Right cardiac atrium (tissue), 5 donors: ENCODE results near the gene RAMP3. TPM values are rescaled to one million over a fixed set of nuclear protein-coding genes. Genes with fewer than 3 reads are reported as not detected.

Experiments used
- ATAC-seq, 2 donors: fragments of 200-7000 bp; cut with Tn5 transposase; one replicate each; pipeline versions ENCODE4 v1.8.0 to v1.9.1; 2020; ENCODE audit warnings: moderate library complexity in 2 of 2, mild to moderate bottlenecking in 1 of 2
- DNase-seq, 3 donors: peaks; one replicate each; pipeline ENCODE4 v3.0.0-alpha.2; 2020
- H3K27ac ChIP-seq: one replicate; pipeline ENCODE4 v1.5.1; 2013; ENCODE audit warnings: mild to moderate bottlenecking, low read length, control low read depth, moderate library complexity
- H3K27me3 ChIP-seq: one replicate; pipeline ENCODE4 v1.6.1; 2013; ENCODE audit not compliant: control insufficient read depth, insufficient read depth
- H3K4me1 ChIP-seq: one replicate; pipeline ENCODE4 v1.6.1; 2013; ENCODE audit warnings: low read length; ENCODE audit not compliant: control insufficient read depth, insufficient read depth
- H3K4me3 ChIP-seq: one replicate; pipeline ENCODE4 v1.5.1; 2013; ENCODE audit warnings: low read length, control low read depth
- H3K9me3 ChIP-seq: one replicate; pipeline ENCODE4 v1.6.1; 2013; ENCODE audit warnings: low read length; ENCODE audit not compliant: control insufficient read depth
- WGBS: extraction: QIAGEN DNeasy Blood & Tissue Kit; methylation state at CpG from one replicate; pipeline ENCODE4 v1.1.7; 2013; 5-methylcytosine and 5-hydroxymethylcytosine counted together
- intact Hi-C, 4 donors: fragments of 100-400 bp; cut with DNase I; formaldehyde crosslinking; loops; one replicate each; pipeline versions ENCODE4 v1.11.0 to v1.14.0; 2022 to 2023
- polyA plus RNA-seq: library from polyadenylated mRNA; stranded (reverse); fragments of 200-250 nt; gene quantifications from one replicate; pipeline ENCODE4 v1.2.3, GENCODE V29; 2013
- total RNA-seq, 4 donors: library from RNA; stranded (reverse); fragmentation: NEBNext Ultra II Directional; extraction: Animal tissue kit (Norgen Biotek cat#: 25700); gene quantifications; one replicate each; pipeline ENCODE4 v1.2.1, GENCODE V29; 2021
- donor health status: healthy with polysubstance abuse.
- donor health status: DM: no; HTN: yes; CAD: no.
- donor health status: DM: no; HTN: no; CAD: no.
- donor health status: DM: no; HTN: yes; CAD: no; lungs with severe emphysema.
- donor health status: DM: yes; HTN: yes; CAD: no.

RAMP3 gene
- total and polyA plus RNA-seq, 5 donors = 22.2 to 58.4 (median 37.4) TPM

DNA sequence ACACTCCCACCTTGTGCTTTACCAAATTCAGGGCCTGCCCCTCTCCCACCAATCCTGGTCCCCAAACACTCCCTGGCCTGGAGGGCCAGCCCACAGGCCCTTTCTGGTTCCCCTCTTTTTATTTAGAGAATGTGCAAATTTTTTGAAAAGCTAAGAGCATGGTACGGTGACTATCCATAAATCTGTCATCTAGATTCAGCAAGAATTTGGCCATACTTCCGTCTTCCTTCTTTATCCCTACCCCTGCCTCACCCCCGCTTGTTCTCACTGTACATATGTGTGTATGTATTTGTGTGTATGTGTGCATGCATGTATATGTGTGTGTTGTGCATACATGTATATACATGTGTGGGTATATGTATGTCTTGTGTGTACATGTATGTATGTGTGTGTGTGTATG, 38.0 kb upstream of the RAMP3 start:
- no peaks in the 10 kb centered on the region for H3K27me3 ChIP-seq
- H3K27ac ChIP-seq = no peak overlapping the region
- DNase-seq (no peak), ATAC-seq (no peak)
- no peak overlapping the region for H3K4me3 ChIP-seq
- no peaks in the 10 kb centered on the region for H3K9me3 ChIP-seq
- H3K4me1 ChIP-seq = no peaks in the 10 kb centered on the region
- intact Hi-C loops = no loop called here
- WGBS = 97% methylated on average over 3 of the region's 3 CpGs

DNA sequence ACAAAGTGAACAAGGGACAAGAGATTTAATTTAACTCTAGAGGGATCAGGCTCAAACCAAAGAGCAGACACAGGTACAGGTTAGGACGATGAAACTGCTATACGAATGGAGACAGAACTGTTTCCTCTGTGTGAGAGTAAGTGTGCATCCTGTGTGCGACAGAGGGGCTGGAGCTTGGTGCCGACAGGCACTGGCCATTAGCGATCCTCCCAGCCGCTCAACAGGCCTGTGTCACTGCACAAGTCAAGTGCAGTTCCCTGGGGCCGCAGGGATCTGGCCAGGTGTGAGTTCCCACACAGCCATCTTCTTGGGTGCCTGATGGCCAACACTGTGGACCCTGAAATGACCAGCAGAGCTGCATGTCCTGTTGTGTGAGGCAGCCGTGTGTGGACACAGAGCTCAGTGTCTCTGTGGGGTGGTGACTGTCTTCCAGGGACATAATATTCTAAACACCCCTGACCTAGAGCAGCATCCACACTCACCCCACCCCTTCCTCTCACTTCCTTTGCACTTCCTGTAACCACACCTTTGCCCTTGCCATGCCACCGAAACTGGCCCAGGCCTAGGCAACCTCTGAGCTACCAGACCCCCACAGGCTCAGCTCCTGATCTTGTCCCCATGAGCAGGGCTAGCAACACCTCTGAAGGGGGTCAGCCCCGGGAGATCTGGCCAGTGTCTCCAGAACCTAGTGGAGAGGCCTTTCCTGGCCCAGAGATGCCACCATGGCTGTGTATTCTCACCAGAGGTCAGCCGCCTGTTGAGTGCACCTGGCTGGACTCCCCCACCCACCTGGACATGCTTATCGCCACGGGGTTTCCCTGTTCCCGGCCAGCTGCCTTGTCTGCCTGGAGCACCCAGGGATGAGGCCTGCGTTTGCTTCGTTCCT, 34.4 kb upstream of the RAMP3 start:
- intact Hi-C loops = loop anchor here in 1 of 4 donors (10.0 kb wide), 1 partner anchor 148 kb away; the partner anchor contains the start of gene MYO1G
- no peak for ATAC-seq
- no peak for DNase-seq
- no peak overlapping the region for H3K27ac ChIP-seq
- H3K4me3 ChIP-seq = no peak overlapping the region
- WGBS = 71% methylated on average over 16 of the region's 16 CpGs
- no peaks in the 10 kb centered on the region for H3K9me3 ChIP-seq
- H3K4me1 ChIP-seq = no peaks in the 10 kb centered on the region
- no peaks in the 10 kb centered on the region for H3K27me3 ChIP-seq

DNA sequence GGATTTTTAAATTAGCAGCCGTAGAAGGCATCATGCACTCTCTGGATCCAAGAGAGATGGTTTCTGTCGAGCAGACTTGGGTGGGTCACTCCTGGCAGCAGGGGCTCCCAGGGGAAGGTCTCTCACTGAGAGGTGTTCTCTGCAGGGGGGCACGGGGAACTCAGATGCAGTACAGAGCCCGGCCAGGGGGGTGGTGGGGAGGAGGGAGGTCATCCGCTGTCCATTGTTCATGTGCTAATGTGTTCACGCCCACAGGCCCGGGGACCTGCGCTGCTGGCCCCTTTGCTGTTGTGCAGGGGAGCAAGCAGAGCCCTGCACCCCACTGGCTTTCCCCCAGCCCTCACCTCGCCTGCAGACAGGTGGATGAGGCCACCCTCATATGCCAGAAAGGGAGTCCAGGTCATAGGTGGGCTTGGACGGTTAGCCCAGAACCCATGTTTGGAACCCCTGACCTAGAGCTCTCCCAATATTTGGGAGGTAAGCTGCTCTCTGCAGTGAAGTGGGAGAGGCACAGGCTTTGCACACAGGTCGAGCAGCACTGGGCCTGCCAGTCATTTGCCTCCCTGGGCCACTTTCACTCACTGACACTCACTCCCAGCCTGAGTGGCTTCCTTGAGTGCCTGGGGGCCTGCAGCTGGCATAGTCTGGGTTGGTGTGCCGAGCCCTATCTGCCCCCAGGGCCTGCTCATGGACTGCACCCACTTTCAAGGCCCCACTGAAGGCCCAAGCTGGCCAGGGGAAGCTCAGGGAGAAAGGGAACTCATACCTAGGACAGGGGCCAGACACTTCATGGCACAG, 33.5 kb upstream of the RAMP3 start:
- Histone ChIP-seq H3K27me3 (no peaks in the 10 kb centered on the region), H3K27ac (no peak overlapping the region), H3K9me3 (no peaks in the 10 kb centered on the region), H3K4me1 (no peaks in the 10 kb centered on the region), H3K4me3 (no peak overlapping the region)
- ATAC-seq (no peak), DNase-seq (no peak)
- 65% methylated on average over 12 of the region's 12 CpGs for WGBS
- intact Hi-C loops = loop anchor here in 1 of 4 donors (10.0 kb wide), 1 partner anchor 149 kb away; the partner anchor contains the start of gene MYO1G

DNA sequence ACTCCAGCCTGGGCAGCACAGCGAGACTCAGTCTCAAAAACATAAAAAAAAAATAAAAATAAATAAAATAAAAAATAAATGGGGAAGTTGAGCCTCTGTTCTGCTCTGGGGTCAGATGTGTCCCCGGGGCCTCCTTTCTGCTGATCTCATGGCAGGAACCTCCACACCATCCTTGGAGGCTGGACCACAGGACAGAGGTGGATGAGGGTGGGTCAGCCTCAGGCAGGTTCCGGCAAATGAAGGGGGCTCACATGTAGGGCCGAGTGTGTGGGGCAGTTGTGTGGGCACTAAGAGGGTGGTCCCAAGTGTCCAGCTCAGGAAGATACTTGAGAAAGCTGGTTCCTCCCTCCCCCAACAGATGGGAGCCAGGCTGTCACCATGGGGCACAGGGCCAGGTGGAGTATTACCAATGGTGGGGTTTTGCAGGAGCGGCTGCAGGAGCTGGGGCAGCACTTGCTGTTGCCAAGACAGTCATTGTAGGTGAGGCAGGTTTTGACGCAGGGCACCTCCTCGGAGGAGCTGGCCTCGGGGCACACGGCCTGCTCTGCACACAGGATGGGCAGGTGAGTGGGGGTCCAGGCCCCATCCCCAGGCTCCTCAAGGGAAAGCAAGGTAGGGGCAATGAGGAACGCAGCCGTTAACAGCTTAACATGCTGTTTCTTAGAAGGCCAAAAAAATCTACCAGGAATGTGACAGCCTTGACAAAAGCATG, 32.2 kb upstream of the RAMP3 start:
- Histone ChIP-seq H3K9me3 (no peaks in the 10 kb centered on the region), H3K27ac (no peak overlapping the region), H3K27me3 (no peaks in the 10 kb centered on the region), H3K4me1 (no peaks in the 10 kb centered on the region), H3K4me3 (no peak overlapping the region)
- WGBS = 93% methylated on average over 11 of the region's 11 CpGs
- no peak for ATAC-seq
- no peak for DNase-seq
- intact Hi-C loops = loop anchor here in 1 of 4 donors (10.0 kb wide), 1 partner anchor 151 kb away; the partner anchor contains the start of gene MYO1G

DNA sequence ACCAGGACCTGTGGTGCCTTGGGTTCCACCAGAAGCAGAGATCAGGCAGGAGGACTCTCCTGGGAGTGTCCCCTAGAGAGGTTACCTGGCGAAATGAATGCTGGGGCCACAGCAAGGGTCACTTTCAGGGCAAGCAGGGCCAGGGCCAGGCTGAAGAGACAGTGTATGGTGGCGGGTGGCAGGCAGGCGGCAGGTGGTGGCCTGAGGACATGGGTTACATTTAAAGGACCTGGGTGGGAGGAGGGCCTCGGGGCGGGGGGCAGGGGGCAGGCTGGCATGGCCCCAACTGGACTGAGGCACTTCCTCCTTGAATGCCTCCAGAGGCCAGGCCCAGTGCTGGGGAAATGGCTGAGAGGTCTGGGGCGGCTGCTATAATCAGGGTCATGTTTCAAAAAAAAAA, 31.4 kb upstream of the RAMP3 start:
- no peaks in the 10 kb centered on the region for H3K27me3 ChIP-seq
- H3K4me3 ChIP-seq = no peak overlapping the region
- ATAC-seq (no peak), DNase-seq (no peak)
- WGBS = 75% methylated on average over 6 of the region's 6 CpGs
- no peak overlapping the region for H3K27ac ChIP-seq
- H3K9me3 ChIP-seq = no peaks in the 10 kb centered on the region
- intact Hi-C loops = loop anchor here in 1 of 4 donors (10.0 kb wide), 1 partner anchor 151 kb away; the partner anchor contains the start of gene MYO1G
- no peaks in the 10 kb centered on the region for H3K4me1 ChIP-seq

DNA sequence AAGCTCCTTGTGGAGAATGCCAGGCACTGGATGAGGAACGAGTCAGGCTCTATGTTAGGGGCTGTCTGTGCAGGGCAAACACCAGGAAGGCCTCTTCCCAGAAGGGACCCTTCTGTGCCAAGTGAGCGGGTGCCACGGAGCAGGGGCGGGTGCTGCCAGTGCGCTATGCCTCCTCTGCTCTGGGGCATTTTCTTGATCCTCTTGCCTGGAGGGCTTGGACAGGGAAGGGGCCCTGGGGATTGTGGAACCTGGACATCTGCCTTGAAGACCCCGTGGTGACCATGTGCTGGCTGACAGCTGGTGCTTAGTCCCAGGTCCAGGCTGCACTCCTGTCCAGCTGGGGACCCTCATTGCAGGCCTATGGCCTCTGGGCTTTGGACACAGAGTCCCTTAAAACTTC, 30.7 kb upstream of the RAMP3 start:
- 77% methylated on average over 6 of the region's 6 CpGs for WGBS
- H3K27me3 ChIP-seq = no peaks in the 10 kb centered on the region

DNA sequence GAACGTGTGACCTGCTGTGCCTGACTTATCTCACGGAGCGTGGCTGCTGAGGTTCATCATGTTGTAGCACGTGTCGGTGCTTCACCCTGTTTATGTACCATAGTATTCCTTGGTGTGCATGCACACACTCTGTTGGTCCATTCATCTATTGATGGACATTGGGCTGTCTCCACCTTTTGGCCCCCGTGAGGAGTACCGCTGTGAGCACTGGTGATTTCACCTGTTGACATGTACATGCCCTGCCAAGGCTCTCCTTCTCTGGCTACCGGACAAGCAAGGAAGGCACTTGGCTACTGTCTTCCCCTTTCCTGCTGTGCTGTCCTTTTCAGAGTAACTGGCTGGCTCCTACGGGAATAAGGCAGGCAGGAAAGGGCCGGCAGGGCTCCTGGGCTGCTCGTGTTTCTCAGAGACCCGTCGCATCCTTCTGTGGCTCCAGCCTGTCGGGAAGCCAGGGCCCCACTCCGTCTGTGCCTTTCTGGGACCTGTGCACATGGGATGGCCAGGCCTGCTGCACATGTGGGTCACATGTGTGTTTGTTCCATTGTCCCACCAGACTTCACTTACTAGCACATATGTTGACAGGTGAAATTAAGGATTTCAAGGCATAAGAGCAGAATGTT, 28.3 kb upstream of the RAMP3 start:
- no peak for ATAC-seq
- intact Hi-C loops = loop anchor here in 1 of 4 donors (10.0 kb wide), 1 partner anchor 154 kb away; the partner anchor contains the start of gene MYO1G
- no peak overlapping the region for H3K27ac ChIP-seq

More for the DNA sequence above, 30.7 kb upstream of the RAMP3 start:
- intact Hi-C loops = loop anchor here in 1 of 4 donors (10.0 kb wide), 1 partner anchor 152 kb away; the partner anchor contains the start of gene MYO1G
- H3K4me1 ChIP-seq = no peaks in the 10 kb centered on the region
- DNase-seq (no peak), ATAC-seq (no peak)
- no peak overlapping the region for H3K4me3 ChIP-seq
- no peak overlapping the region for H3K27ac ChIP-seq
- no peaks in the 10 kb centered on the region for H3K9me3 ChIP-seq

DNA sequence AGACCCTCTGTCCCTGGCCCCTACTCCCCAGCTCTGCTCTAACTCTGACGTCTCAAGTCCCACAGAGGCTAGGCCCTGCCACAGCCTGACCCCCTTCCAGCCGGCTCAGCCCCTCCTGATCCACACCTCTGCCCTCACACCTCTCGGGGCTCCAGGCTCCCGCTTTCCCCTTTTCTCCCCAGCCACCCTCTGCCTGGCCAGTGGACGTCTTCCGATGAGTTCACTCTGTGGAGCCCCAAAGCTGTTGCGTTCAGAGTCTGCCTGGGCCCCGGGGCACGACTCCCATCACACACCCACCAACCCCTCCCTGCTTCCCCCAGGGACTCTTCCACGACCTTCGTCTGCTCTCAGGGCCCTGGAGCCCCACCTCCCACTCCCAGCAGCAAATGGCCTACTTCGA, 27.7 kb upstream of the RAMP3 start:
- H3K9me3 ChIP-seq = no peaks in the 10 kb centered on the region
- DNase-seq (no peak), ATAC-seq (no peak)
- no peak overlapping the region for H3K27ac ChIP-seq
- 71% methylated on average over 12 of the region's 12 CpGs for WGBS
- no peaks in the 10 kb centered on the region for H3K4me1 ChIP-seq
- H3K4me3 ChIP-seq = no peak overlapping the region
- H3K27me3 ChIP-seq = no peaks in the 10 kb centered on the region
- intact Hi-C loops = loop anchor here (5.0 to 10.0 kb wide), 3 partner anchors 155 to 265 kb away; partner anchors contain the start of gene MYO1G (in 1 of the 4)

More for the DNA sequence above, 28.3 kb upstream of the RAMP3 start:
- no peak overlapping the region for H3K4me3 ChIP-seq
- no peak for DNase-seq
- no peaks in the 10 kb centered on the region for H3K9me3 ChIP-seq
- WGBS = 58% methylated on average over 15 of the region's 15 CpGs
- H3K4me1 ChIP-seq = no peaks in the 10 kb centered on the region
- H3K27me3 ChIP-seq = no peaks in the 10 kb centered on the region

DNA sequence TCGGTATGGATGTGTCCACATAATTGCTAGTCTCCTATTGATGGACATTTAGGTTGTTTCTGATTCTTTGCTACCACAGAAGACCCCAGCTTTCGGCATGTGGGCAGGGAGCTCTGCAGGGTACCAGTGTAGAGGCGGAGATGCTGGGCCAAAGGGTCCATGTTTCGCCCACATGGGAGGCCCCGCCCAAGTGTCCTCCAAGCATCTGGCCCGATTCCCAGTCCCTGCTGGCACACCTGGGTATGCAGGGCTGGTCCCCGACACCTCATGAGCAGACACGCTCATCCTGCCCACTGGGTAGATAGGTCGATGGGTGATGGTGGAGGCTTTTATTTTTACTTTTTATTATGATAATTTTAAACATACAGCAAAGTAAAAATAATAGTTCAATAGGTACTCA, 26.7 kb upstream of the RAMP3 start:
- H3K4me1 ChIP-seq = no peaks in the 10 kb centered on the region
- DNase-seq (no peak), ATAC-seq (no peak)
- WGBS = 86% methylated on average over 9 of the region's 9 CpGs
- no peaks in the 10 kb centered on the region for H3K27me3 ChIP-seq
- intact Hi-C loops = loop anchor here in 3 of 4 donors (5.0 to 10.0 kb wide), 2 partner anchors 159 to 266 kb away; no protein-coding TSS in a partner anchor
- no peak overlapping the region for H3K4me3 ChIP-seq
- no peaks in the 10 kb centered on the region for H3K9me3 ChIP-seq
- no peak overlapping the region for H3K27ac ChIP-seq

DNA sequence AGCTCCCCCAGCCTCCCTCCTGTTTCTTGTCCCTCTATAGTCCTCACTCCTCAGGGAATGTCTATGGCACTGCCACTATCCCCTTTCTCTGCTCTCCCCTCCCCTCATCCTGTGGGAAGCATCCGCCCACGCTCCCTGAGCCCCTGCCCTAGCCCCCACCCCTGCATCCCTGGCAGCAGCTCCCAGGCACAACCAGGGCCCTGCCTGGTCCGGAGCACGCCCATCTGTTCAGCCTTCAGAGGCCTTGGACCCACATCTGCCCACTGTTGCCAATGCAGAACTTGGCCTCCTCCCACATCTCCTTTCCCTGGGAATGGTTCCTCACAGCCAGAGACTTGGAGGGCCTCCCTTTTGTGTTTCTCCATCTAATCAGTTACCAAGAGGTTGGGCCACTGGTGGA, 25.7 kb upstream of the RAMP3 start:
- H3K4me1 ChIP-seq = no peaks in the 10 kb centered on the region
- intact Hi-C loops = loop anchor here in 3 of 4 donors (5.0 to 10.0 kb wide), 2 partner anchors 160 to 267 kb away; no protein-coding TSS in a partner anchor
- ATAC-seq (no peak), DNase-seq (no peak)
- no peaks in the 10 kb centered on the region for H3K27me3 ChIP-seq
- H3K9me3 ChIP-seq = no peaks in the 10 kb centered on the region
- no peak overlapping the region for H3K27ac ChIP-seq
- no peak overlapping the region for H3K4me3 ChIP-seq
- WGBS = 70% methylated on average over 4 of the region's 4 CpGs
